K562 (cell line): ENCODE results near the gene MGST3.

Experiments
- ARNT ChIP-seq, 2 experiments: fragments of 450-650 bp; IDR thresholded peaks; 2 replicates each; pipeline ENCODE4 v1.6.1; 2016; ENCODE audit warnings: mild to moderate bottlenecking in 1 of 2
- NR1H2 ChIP-seq: sonication (generic); formaldehyde crosslinking; IDR thresholded peaks from 2 replicates; pipeline ENCODE4 v1.4.0; 2020; ENCODE audit warnings: mild to moderate bottlenecking, missing genetic modification reagents
- PHTF2 ChIP-seq: fragments of 250-450 bp; sonication (Bioruptor Pico); IDR thresholded peaks from 2 replicates; pipeline ENCODE4 v1.5.0; 2021; ENCODE audit warnings: mild to moderate bottlenecking
- TAF7 ChIP-seq: fragments of 450-650 bp; IDR thresholded peaks from 2 replicates; pipeline ENCODE4 v1.6.1; 2016; ENCODE audit warnings: missing genetic modification characterization, missing compliant biosample characterization
- TF ChIP-seq, protein P1 (sequence below), 3 experiments: IDR thresholded peaks in 2 of 3; conservative IDR thresholded peaks in 1 of 3; 2 replicates each; pipeline ENCODE4 v1.5.1; 2011 to 2012; ENCODE audit warnings: low read length in 3 of 3, mild to moderate bottlenecking in 3 of 3, control low read depth in 2 of 3, improper control_type of control experiment in 1 of 3, inconsistent platforms in 1 of 3, low read depth in 1 of 3, mixed read lengths in 1 of 3, moderate library complexity in 1 of 3; ENCODE audit not compliant: insufficient read depth in 2 of 3
- TF ChIP-seq, protein P2 (sequence below): fragments of 250-450 bp; sonication (Bioruptor Pico); IDR thresholded peaks from 2 replicates; pipeline ENCODE4 v1.8.0; 2021; ENCODE audit warnings: mild to moderate bottlenecking, moderate library complexity

DNA sequence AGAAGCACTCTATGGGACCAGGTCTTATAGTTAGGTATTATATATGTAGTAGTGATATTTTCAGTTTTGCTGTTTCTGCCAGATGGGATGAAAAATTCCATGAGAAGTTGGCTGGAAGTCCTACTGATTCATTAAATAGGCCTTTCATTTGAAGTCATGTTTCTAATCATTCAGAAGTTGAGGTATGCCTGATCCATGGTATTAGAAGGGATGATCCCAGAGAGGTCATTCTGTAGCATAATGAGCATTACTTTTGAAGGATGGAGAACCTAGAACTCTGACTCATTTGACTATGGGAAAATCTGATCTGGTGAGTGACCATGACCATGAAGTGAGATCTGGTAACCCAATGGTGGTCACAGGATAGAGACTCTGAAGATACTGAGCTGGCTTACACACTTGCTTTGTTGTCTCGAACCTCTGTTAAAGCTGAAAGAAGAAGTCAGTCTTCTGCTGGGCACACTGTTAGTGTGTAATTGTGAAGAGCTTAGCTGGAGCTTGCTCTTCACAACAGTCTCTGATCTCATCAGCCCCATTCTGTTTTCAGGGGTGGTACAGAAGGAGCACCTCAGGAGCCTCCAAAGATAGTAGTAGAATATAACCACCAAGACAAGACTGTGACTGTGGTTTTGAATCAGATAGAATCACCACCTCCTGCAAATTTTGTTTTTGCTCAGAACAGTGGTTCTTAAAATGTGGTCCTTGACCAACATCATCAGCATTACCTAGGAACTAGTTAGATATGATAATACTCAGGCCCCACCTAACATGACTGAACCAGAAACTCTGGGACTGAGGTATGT is 9.0 kb downstream of the MGST3 start:
- TF ChIP-seq NR1H2 (CRISPR knock-in tag), result no peak
- no peak for TF ChIP-seq TAF7 (tag)
- TF ChIP-seq, protein P1, sequence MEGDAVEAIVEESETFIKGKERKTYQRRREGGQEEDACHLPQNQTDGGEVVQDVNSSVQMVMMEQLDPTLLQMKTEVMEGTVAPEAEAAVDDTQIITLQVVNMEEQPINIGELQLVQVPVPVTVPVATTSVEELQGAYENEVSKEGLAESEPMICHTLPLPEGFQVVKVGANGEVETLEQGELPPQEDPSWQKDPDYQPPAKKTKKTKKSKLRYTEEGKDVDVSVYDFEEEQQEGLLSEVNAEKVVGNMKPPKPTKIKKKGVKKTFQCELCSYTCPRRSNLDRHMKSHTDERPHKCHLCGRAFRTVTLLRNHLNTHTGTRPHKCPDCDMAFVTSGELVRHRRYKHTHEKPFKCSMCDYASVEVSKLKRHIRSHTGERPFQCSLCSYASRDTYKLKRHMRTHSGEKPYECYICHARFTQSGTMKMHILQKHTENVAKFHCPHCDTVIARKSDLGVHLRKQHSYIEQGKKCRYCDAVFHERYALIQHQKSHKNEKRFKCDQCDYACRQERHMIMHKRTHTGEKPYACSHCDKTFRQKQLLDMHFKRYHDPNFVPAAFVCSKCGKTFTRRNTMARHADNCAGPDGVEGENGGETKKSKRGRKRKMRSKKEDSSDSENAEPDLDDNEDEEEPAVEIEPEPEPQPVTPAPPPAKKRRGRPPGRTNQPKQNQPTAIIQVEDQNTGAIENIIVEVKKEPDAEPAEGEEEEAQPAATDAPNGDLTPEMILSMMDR (IDR thresholded peaks at IDR 0.05 in 2 of 3, conservative IDR thresholded peaks at IDR 0.05 in 1 of 3; ENCODE audit: insufficient read depth in 2 of 3, low read depth in 1 of 3, low read length in 3 of 3), result no peak
- no peak for TF ChIP-seq ARNT (IDR thresholded peaks at IDR 0.05)
- no peak for TF ChIP-seq PHTF2 (CRISPR knock-in tag)
- TF ChIP-seq, protein P2, sequence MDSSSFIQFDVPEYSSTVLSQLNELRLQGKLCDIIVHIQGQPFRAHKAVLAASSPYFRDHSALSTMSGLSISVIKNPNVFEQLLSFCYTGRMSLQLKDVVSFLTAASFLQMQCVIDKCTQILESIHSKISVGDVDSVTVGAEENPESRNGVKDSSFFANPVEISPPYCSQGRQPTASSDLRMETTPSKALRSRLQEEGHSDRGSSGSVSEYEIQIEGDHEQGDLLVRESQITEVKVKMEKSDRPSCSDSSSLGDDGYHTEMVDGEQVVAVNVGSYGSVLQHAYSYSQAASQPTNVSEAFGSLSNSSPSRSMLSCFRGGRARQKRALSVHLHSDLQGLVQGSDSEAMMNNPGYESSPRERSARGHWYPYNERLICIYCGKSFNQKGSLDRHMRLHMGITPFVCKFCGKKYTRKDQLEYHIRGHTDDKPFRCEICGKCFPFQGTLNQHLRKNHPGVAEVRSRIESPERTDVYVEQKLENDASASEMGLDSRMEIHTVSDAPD, result no peak
